Neural cell (in vitro differentiated cells): Measurements from ENCODE around the gene ZBTB21. TPM values are rescaled to one million over a fixed set of nuclear protein-coding genes. Genes with fewer than 3 reads are reported as not detected.

Experiments
- H2AFZ ChIP-seq: fragments of 200-600, 300-800 bp; sonication (generic), shearing (Covaris generic); 2 replicates; pipeline ENCODE4 v1.6.0; 2014; ENCODE audit warnings: low read depth, mild to moderate bottlenecking, antibody characterized with exemption, low read length, moderate library complexity
- H3F3A ChIP-seq: fragments of 200-600 bp; shearing (Covaris generic); 2 replicates; pipeline ENCODE4 v1.6.1; 2016; ENCODE audit warnings: mild to moderate bottlenecking, moderate library complexity, mixed read lengths, antibody characterized with exemption, low read length; ENCODE audit not compliant: insufficient read depth, poor library complexity, severe bottlenecking
- H3K27ac ChIP-seq: fragments of 200-600, 300-800 bp; sonication (generic), shearing (Covaris generic); 2 replicates; pipeline ENCODE4 v1.5.1; 2014; ENCODE audit warnings: mild to moderate bottlenecking, low read length, moderate library complexity
- H3K27me3 ChIP-seq: fragments of 300-800, 200-600 bp; sonication (generic), shearing (Covaris generic); 2 replicates; pipeline ENCODE4 v1.6.0; 2014; ENCODE audit warnings: mild to moderate bottlenecking, low read depth, low read length, moderate library complexity; ENCODE audit not compliant: insufficient read depth
- H3K36me3 ChIP-seq: fragments of 300-800, 200-600 bp; sonication (generic), shearing (Covaris generic); 2 replicates; pipeline ENCODE4 v1.5.1; 2014; ENCODE audit warnings: mild to moderate bottlenecking, antibody characterized with exemption, low read length, moderate library complexity; ENCODE audit not compliant: insufficient read depth
- H3K4me2 ChIP-seq: fragments of 300-800, 200-600 bp; sonication (generic), shearing (Covaris generic); 2 replicates; pipeline ENCODE4 v1.6.0; 2014; ENCODE audit warnings: mild to moderate bottlenecking, low read length
- H3K4me3 ChIP-seq: fragments of 300-800, 200-600 bp; sonication (generic), shearing (Covaris generic); 2 replicates; pipeline ENCODE4 v1.5.1; 2014; ENCODE audit warnings: mild to moderate bottlenecking, low read length, moderate library complexity
- H3K79me2 ChIP-seq: fragments of 200-600 bp; shearing (Covaris generic); replicated peaks from 2 replicates; pipeline ENCODE4 v1.6.0; 2014; ENCODE audit warnings: mild to moderate bottlenecking, low read length, moderate library complexity; ENCODE audit not compliant: insufficient read depth
- H3K9ac ChIP-seq: fragments of 300-800, 200-600 bp; sonication (generic), shearing (Covaris generic); 2 replicates; pipeline ENCODE4 v1.6.1; 2016; ENCODE audit warnings: mild to moderate bottlenecking, low read length, mixed read lengths
- H3K9me2 ChIP-seq: fragments of 200-600 bp; shearing (Covaris generic); 2 replicates; pipeline ENCODE4 v1.6.1; 2016; ENCODE audit warnings: mild to moderate bottlenecking, low read length, mixed read lengths; ENCODE audit not compliant: insufficient read depth
- H3K9me3 ChIP-seq: fragments of 200-600, 300-800 bp; sonication (generic), shearing (Covaris generic); 2 replicates; pipeline ENCODE4 v1.6.1; 2016; ENCODE audit warnings: mild to moderate bottlenecking, mixed run types, low read length, moderate library complexity, mixed read lengths
- H4K20me1 ChIP-seq: fragments of 200-600 bp; shearing (Covaris generic); 2 replicates; pipeline ENCODE4 v1.6.1; 2016; ENCODE audit warnings: mild to moderate bottlenecking, mixed run types; ENCODE audit not compliant: insufficient read depth
- EP300 ChIP-seq: fragments of 450-650 bp; conservative IDR thresholded peaks from 2 replicates; pipeline ENCODE4 v1.6.1; 2014; ENCODE audit warnings: antibody characterized with exemption, mild to moderate bottlenecking, moderate library complexity; ENCODE audit not compliant: poor library complexity, severe bottlenecking
- EZH2 ChIP-seq: fragments of 200-600, 300-800 bp; shearing (Covaris generic), sonication (generic); IDR thresholded peaks from 2 replicates; pipeline ENCODE4 v1.6.1; 2014; ENCODE audit warnings: antibody characterized with exemption, low read length, borderline replicate concordance, mild to moderate bottlenecking; ENCODE audit not compliant: insufficient read depth, poor library complexity, severe bottlenecking
- MXI1 ChIP-seq: fragments of 450-650 bp; conservative IDR thresholded peaks from 2 replicates; pipeline ENCODE4 v1.6.1; 2014; ENCODE audit warnings: antibody characterized with exemption, mild to moderate bottlenecking; ENCODE audit not compliant: poor library complexity, severe bottlenecking
- POLR2AphosphoS5 ChIP-seq: IDR thresholded peaks from 2 replicates; pipeline ENCODE4 v1.6.1; 2012
- RAD21 ChIP-seq: fragments of 450-650 bp; conservative IDR thresholded peaks from 2 replicates; pipeline ENCODE4 v1.6.1; 2014; ENCODE audit warnings: antibody characterized with exemption, mild to moderate bottlenecking, moderate library complexity
- SMC3 ChIP-seq: fragments of 450-650 bp; conservative IDR thresholded peaks from 2 replicates; pipeline ENCODE4 v1.6.1; 2014; ENCODE audit warnings: antibody characterized with exemption, mild to moderate bottlenecking, moderate library complexity; ENCODE audit not compliant: poor library complexity
- TAF1 ChIP-seq: IDR thresholded peaks from 2 replicates; pipeline ENCODE4 v1.6.1; 2012; ENCODE audit warnings: low read depth
- polyA plus RNA-seq: library from polyadenylated mRNA; depleted of rRNA; stranded (reverse); fragments of >200 nt; gene quantifications from 2 replicates; pipeline ENCODE4 v1.2.3, GENCODE V29; 2014
- TF ChIP-seq, protein P1 (sequence below): IDR thresholded peaks from 2 replicates; pipeline ENCODE4 v1.6.1; 2012; ENCODE audit warnings: borderline replicate concordance
- TF ChIP-seq, protein P2 (sequence below): fragments of 450-650 bp; IDR thresholded peaks from 2 replicates; pipeline ENCODE4 v1.5.1; 2014; ENCODE audit warnings: antibody characterized with exemption, mild to moderate bottlenecking, moderate library complexity; ENCODE audit not compliant: poor library complexity, severe bottlenecking

Gene ZBTB21
- polyA plus RNA-seq, 1 donor from 2014 or later, result 8.0 TPM

DNA sequence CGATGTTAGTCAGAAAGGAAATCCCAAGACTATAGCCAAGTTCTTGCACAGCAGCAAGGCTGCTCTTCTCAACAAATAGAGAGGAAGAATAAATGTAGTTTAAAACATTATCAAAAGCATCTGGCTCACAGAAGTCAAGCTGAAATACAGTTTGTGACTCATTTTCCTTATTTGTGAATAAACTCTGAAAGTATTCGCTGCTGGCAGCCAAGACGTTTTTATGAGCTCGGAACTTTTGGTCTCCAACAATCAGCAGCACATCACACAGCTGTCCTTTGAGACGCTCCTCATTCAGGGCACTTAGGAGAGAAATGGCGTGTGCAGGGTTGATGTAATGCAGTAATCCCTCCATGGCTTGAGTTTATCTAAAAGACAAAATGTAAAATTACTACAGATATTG is 16.4 kb downstream of the ZBTB21 start:
- H3K27ac ChIP-seq, result no peak overlapping the region
- no peaks in the 10 kb centered on the region for H3F3A ChIP-seq
- H3K9ac ChIP-seq, result no peak overlapping the region
- no peaks in the 10 kb centered on the region for H4K20me1 ChIP-seq
- peaks cover 3% of the 10 kb centered on the region for H3K36me3 ChIP-seq
- no peaks in the 10 kb centered on the region for H3K9me2 ChIP-seq
- H3K9me3 ChIP-seq, result peaks cover 5% of the 10 kb centered on the region
- H3K4me3 ChIP-seq, result no peak overlapping the region
- TF ChIP-seq, protein P1, sequence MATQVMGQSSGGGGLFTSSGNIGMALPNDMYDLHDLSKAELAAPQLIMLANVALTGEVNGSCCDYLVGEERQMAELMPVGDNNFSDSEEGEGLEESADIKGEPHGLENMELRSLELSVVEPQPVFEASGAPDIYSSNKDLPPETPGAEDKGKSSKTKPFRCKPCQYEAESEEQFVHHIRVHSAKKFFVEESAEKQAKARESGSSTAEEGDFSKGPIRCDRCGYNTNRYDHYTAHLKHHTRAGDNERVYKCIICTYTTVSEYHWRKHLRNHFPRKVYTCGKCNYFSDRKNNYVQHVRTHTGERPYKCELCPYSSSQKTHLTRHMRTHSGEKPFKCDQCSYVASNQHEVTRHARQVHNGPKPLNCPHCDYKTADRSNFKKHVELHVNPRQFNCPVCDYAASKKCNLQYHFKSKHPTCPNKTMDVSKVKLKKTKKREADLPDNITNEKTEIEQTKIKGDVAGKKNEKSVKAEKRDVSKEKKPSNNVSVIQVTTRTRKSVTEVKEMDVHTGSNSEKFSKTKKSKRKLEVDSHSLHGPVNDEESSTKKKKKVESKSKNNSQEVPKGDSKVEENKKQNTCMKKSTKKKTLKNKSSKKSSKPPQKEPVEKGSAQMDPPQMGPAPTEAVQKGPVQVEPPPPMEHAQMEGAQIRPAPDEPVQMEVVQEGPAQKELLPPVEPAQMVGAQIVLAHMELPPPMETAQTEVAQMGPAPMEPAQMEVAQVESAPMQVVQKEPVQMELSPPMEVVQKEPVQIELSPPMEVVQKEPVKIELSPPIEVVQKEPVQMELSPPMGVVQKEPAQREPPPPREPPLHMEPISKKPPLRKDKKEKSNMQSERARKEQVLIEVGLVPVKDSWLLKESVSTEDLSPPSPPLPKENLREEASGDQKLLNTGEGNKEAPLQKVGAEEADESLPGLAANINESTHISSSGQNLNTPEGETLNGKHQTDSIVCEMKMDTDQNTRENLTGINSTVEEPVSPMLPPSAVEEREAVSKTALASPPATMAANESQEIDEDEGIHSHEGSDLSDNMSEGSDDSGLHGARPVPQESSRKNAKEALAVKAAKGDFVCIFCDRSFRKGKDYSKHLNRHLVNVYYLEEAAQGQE, result no peak
- TF ChIP-seq POLR2AphosphoS5, result no peak
- no peak for TF ChIP-seq MXI1
- no peak for TF ChIP-seq EZH2
- TF ChIP-seq, protein P2, sequence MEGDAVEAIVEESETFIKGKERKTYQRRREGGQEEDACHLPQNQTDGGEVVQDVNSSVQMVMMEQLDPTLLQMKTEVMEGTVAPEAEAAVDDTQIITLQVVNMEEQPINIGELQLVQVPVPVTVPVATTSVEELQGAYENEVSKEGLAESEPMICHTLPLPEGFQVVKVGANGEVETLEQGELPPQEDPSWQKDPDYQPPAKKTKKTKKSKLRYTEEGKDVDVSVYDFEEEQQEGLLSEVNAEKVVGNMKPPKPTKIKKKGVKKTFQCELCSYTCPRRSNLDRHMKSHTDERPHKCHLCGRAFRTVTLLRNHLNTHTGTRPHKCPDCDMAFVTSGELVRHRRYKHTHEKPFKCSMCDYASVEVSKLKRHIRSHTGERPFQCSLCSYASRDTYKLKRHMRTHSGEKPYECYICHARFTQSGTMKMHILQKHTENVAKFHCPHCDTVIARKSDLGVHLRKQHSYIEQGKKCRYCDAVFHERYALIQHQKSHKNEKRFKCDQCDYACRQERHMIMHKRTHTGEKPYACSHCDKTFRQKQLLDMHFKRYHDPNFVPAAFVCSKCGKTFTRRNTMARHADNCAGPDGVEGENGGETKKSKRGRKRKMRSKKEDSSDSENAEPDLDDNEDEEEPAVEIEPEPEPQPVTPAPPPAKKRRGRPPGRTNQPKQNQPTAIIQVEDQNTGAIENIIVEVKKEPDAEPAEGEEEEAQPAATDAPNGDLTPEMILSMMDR, result no peak
- no peak for TF ChIP-seq TAF1
- no peak for TF ChIP-seq EP300
- no peak for TF ChIP-seq SMC3
- TF ChIP-seq RAD21, result no peak
- H2AFZ ChIP-seq, result no peak overlapping the region
- H3K4me2 ChIP-seq, result no peak overlapping the region
- H3K79me2 ChIP-seq, result no peaks in the 10 kb centered on the region
- H3K27me3 ChIP-seq, result no peaks in the 10 kb centered on the region

DNA sequence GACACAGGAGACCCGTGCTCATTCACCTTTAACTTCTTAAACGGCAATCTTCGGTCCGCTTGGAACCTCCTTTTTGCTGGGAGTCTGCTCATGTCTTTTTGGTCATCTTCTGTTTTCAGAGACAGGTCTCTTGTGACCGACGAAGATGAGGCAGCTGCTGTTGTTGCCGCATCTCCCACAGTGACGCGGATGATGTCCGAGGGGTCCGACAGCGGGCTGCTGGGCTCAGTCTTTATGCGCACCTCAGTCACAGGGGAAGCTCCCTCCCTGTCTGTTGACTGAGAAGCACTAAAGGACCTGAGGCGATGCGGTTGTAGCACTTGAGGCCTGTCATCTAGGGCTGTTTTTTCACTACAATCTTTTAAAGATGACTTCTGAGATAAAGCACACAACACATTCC is 17.6 kb downstream of the ZBTB21 start:
- H3K9ac ChIP-seq, result no peak overlapping the region
- H3K27ac ChIP-seq, result no peak overlapping the region
- H3K27me3 ChIP-seq, result no peaks in the 10 kb centered on the region
- H3K9me3 ChIP-seq, result peaks cover 5% of the 10 kb centered on the region
- no peaks in the 10 kb centered on the region for H3K79me2 ChIP-seq
- H4K20me1 ChIP-seq, result no peaks in the 10 kb centered on the region
- no peaks in the 10 kb centered on the region for H3K9me2 ChIP-seq
- H3F3A ChIP-seq, result no peaks in the 10 kb centered on the region
- no peak overlapping the region for H2AFZ ChIP-seq
- H3K36me3 ChIP-seq, result peaks cover 3% of the 10 kb centered on the region
- H3K4me2 ChIP-seq, result no peak overlapping the region
- H3K4me3 ChIP-seq, result no peak overlapping the region
- TF ChIP-seq SMC3 (no peak), MXI1 (no peak), POLR2AphosphoS5 (no peak), TAF1 (no peak), EP300 (no peak), EZH2 (no peak), RAD21 (no peak)
- TF ChIP-seq, protein P1, result no peak
- TF ChIP-seq, protein P2, result no peak
